GM19035 (cell line): ENCODE measurements around the gene CELA3A.

Experiments used
- ATAC-seq: cut with Tn5 transposase; IDR thresholded peaks from one replicate; pipeline ENCODE4 v1.9.1; 2021; ENCODE audit not compliant: unreplicated experiment

Gene CELA3A

DNA sequence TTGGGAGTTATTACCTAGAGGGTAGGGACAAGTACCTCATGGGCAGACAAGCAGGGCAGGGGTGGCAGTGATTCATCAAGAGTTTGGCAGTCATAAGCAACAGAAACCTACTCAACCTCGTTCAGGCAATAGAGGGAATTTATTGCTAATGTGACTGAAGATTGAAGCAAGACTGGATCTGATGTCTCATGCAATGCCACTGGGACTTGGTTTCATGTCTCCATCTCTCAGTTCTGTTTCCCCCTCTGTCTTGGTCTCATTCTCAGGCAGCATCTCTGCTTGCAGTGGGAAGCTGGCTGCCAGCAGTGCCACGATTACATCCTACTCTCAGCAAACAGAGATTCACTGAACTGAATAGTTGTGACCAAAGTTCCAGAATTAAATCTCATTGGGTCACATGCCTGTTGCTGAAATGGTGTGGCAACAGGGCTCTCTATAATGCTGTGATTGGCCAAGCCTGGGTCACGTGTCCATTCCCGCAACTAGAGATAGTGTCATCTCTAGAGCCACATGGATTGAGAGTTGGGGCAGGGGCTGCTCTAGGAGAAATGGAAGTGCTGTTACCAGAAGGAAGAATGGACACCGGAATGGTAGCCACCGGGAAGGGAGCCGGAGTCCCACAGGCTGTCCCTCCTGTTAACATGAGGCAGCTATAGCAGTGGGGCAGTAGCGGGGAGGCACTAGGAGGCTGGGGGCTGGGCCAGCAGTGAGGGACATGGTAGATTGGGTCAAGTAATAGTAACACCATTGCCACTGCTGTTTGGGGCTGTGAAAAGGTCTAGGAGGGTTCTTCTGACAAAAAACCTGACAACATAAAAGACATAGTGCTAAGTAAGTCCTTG, 47.1 kb downstream of the CELA3A start:
- no peak for ATAC-seq

DNA sequence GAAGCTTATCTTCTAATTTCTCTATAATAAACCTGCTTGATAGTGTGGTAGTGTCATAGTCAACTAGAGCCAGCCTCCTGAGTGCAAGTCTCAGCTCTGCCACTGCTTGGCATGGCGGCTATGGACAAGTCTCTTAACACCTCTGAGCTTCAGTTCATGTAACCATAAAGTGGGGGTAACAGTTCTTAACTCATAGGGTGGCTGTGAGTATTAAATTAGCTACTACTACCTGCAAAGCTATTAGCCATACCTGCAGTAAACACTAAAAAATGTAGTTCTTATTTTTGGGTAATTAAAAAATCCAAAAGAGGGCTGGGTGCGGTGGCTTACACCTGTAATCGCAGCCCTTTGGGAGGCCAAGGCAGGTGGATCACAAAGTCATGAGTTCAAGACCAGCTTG, 48.9 kb downstream of the CELA3A start:
- no peak for ATAC-seq

DNA sequence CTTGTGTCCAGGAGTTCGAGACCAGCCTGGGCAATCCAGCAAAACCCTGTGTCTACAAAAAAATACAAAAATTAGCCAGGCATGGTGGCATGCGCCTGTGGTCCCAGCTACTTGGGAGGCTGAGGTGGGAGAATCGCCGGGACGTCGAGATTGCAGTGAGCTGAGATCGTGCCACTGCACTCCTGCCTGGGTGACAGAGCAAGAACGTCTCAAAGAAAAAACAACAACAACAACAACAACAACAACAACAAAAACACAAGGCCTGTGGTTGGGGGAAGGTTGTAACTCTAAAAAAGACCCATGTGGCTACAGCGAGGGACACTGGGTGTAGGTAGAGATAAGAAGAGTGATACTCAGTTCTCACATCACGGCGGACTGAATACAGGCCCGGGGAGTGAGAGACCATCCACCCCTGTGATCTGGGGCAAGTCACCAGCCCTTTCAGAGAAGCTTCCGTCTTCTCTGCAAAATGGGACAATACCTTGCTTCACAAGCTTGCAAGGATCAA, 50.2 kb downstream of the CELA3A start:
- ATAC-seq = no peak

DNA sequence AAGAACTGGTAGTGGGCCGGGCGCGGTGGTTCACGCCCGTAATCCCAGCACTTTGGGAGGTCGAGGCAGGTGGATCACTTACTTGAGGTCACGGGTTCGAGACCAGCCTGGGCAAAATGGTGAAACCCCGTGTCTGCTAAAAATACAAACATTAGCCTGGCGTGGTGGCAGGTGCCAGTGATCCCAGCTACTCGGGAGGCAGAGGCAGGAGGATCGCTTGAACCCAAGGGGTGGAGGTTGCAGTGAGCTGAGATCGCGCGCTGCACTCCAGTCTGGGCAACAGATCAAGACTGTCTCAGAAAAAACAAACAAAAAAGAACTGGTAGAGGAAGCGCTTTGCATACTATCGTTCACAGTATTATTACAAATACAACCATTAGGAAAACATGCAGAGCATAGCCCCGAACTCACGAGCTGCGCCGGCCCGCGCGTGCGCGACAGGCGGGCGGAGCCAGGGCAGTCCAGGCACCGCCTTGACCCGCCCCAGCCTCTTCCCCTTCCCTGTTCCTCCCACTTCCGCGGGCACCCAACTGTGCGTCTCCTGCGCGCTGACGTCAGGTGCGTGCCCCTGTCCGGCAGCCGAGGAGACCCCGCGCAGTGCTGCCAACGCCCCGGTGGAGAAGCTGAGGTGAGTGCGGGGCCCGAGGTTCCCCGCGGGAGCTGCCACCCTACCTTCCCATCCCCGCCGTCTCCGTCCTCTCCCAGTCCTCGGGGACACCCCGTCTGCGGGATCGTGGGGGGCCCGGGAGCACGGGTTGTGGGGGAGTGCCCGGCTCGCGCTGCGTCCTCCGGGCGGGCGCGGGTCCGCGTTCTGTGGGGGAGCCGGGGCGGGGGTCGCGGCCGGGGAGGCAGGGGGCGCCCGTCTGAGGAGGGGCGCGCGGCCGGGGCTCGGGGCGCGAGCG, 50.9 kb downstream of the CELA3A start, which contains the start of gene CDC42:
Gene CDC42, plus strand, starts transcription at position 595 of the 902 bp plus-strand sequence. CDS start 25,770 bp downstream, outside the sequence.
- peak; percentile 87 for ATAC-seq

DNA sequence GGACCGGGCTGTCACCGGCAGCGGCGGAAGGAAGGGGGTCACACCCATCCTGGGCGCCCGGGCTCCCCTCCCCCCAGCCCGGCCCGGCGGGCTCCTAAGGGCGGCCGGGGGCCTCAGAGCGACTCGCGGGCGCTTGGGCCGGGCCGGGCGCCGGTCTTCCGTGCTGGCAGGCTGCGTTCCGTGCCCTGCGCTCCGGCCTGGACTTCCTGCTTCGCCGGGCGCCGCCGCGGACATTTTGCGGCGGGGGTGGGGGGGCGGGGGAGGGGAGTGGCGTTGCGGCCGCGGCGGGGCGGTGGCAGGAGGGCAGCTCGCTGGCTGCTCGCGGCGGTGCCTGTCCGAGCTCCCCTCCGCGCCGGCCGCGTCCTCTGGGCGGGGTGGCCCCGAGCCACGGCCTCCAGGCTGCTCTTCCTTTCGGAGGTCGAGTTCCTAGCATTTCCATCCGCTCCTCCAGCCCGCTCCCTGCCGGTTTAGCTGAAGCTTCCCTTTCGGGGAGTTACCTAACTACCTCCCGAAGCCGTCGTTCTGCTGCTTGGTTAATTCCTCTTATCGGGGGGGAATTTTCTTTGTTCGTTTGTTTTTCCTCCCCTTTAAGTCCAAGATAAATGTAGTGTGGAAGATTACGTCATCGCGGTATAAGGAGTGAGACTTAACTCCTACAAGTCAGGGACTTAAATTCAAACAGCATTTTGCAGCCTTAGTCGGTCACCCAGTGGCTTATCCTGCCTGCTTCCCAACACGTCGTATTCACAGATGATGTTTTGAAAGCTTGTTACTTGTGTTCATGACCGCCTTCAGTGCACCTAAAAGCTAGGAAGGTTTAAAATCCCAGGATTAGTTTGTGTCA, 51.8 kb downstream of the CELA3A start:
- ATAC-seq = peak; percentile 45

DNA sequence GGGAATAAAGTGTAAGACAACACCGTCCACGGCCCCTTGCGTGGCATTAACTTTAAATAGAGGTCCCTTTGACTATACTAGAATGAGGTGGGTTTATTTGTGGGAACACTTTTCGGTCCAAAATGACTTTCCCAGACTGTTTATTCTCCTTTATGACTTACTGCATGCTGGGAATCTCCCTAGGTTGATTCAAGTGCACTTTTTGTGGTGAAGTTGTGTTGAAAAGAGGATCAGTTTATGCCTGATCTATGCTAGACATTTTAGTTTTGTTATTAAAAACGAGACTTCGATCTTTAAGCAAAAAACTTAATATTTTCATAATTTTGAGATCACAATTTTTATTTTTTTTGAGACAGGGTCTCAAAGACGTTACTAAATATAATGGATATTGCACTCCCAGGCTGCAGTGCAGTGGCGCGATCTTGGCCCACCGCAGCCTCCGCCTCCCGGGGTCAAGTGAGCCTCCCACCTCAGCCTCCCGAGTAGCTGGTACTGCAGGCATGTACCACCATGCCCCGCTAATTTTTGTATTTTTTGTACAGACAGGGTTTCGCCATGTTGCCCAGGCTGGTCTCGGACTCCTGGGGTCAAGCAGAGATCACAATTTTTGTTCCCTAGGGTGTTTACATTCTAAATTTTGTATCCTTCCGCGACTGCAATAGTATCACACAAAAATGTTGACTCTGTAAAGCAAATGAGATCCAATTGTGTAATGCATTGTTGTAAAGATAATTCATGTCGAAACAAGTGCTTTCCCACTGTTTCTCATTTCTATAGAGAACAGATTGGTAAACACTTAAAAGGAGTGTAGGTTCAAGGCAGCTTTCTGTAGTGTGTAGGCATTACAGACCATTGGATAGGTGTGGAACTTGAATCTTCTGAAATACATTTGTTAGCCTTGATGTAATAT, 52.7 kb downstream of the CELA3A start:
- no peak for ATAC-seq

DNA sequence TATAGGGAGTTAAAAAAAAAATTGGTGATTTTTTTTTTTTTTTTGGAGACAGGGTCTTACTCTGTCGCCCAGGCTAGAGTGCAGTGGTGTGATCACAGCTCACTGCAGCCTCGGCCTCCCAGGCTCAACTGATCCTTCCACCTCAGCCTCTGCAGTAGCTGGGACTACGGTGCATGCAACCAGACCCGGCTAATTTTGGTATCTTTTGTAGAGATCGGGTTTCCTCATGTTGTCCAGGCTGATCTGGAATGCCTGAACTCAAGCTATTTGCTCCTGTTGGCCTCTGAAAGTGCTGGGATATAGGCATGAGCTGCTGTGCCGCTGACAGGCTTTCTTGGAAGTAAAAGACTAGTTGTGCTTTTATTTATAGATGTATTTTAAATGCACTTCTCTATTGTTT, 54.0 kb downstream of the CELA3A start:
- no peak for ATAC-seq

DNA sequence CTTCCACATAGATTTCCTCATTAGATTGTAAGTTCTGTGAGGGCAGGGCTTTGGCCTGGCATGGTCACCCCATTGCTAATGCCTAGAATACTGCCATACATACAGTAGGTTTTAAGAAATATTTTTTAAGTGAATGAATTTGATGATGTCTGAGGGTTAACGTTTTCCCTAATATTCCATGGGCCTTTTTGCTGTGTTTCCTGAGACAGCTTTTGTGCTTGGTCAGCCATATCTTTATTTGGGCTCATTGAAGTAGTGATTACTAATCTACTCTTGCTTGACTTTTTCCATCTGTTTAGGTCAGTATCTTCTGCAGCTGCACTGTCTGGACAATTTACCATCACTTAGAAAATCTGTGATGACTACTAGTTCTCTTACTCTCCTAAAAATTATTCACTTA, 54.6 kb downstream of the CELA3A start:
- ATAC-seq = no peak

DNA sequence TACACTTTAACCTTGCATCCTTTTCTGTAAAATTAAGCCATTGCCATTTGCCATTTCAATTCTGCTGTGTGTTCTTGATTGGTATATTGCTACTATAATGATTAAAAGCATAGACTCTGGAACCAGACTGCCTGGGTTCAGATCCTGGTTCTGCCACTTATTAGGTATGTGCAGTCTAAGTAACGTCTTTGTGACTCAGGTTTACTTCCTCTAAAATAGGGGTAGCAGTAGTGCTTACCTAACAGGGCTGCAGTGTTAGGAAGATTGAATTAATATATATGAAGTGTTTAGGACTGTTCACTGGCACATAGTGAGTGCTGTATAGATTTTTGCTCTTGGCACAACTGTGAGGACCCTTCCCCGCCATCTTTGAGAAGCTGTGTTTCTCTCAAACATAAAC, 55.5 kb downstream of the CELA3A start:
- no peak for ATAC-seq

DNA sequence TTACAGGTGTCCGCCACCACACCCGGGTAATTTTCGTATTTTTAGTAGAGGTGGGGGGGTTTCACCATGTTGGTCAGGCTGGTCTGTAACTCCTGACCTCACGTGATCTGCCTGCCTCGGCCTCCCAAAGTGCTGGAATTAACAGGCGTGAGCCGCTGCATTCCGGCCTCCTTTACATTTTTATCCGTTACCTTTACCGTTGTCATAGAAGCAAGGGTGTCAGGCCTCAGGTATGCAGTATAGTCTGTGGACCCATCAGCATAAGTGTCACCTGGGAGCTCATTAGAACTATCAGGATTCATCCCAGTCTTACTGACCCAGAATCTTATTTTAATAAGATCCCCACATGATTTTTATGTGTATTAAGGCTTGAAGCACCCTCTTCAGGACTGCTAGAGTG, 56.4 kb downstream of the CELA3A start:
- ATAC-seq = no peak
